Stimulated activated CD4-positive, alpha-beta T cell treated with anti-CD3 and anti-CD28 coated beads, Interleukin-1b, Interleukin-23, amount 100 ng/mL, for 24 hours (primary cell): ENCODE measurements around the gene CCL18.
A peak's percentile ranks its signal among the peaks of the same experiment; 100 is the strongest.
"Not testable (repeated sequence)": the region's sequence is repeated elsewhere in the genome, so short reads cannot be mapped to it uniquely, and the experiment has no call there.

ENCODE experiments used
- DNase-seq, 4 experiments: peaks; one replicate each; pipeline ENCODE4 v3.0.0-alpha.2; 2020; ENCODE audit warnings: low read depth in 4 of 4, low spot score in 1 of 4

Gene CCL18

GRCh38 chr17:36103401-36103975 lies 39.4 kb downstream of the CCL18 start, which contains the start of gene CCL4:
Gene CCL4 (plus strand): TSS chr17:36103827. CDS start chr17:36103906, 79 bp downstream.
- peak in 1 of 4 experiments; percentile 12 for DNase-seq

- not testable (repeated sequence) for DNase-seq
Observed at GRCh38 chr17:36104246-36104645, 40.2 kb downstream of the CCL18 start.

GRCh38 chr17:36104701-36105181 lies 40.7 kb downstream of the CCL18 start:
- DNase-seq: no peak

GRCh38 chr17:36105781-36106492 lies 41.9 kb downstream of the CCL18 start:
- no peak for DNase-seq

- no peak for DNase-seq
Observed at GRCh38 chr17:36106493-36106835, 42.4 kb downstream of the CCL18 start.

GRCh38 chr17:36107660-36108059 lies 43.6 kb downstream of the CCL18 start:
- no peak for DNase-seq

- DNase-seq: not testable (repeated sequence)
Observed at GRCh38 chr17:36108265-36108664, 44.2 kb downstream of the CCL18 start.

GRCh38 chr17:36111068-36111490 lies 47.0 kb downstream of the CCL18 start:
- no peak for DNase-seq

GRCh38 chr17:36112572-36112971 lies 48.5 kb downstream of the CCL18 start:
- no peak for DNase-seq

GRCh38 chr17:36113131-36113530 lies 49.1 kb downstream of the CCL18 start:
- DNase-seq: not testable (repeated sequence)

GRCh38 chr17:36114971-36115648 lies 51.0 kb downstream of the CCL18 start:
- DNase-seq: not testable (repeated sequence)

GRCh38 chr17:36115649-36115977 lies 51.5 kb downstream of the CCL18 start:
- DNase-seq: not testable (repeated sequence)

GRCh38 chr17:36117505-36118382 lies 53.7 kb downstream of the CCL18 start:
- peak in 2 of 4 experiments; percentile 5 to 44 for DNase-seq

GRCh38 chr17:36118477-36119353 lies 54.6 kb downstream of the CCL18 start:
- DNase-seq: no peak

- DNase-seq: no peak
Observed at GRCh38 chr17:36120221-36120620, 56.1 kb downstream of the CCL18 start.

GRCh38 chr17:36121099-36121498 lies 57.0 kb downstream of the CCL18 start:
- DNase-seq: not testable (repeated sequence)
